Chondrocyte (in vitro differentiated cells): ENCODE measurements around the gene CPXM1. TPM values are rescaled to one million over a fixed set of nuclear protein-coding genes. Genes with fewer than 3 reads are reported as not detected.

Source experiments
- DNase-seq: peaks from one replicate; pipeline ENCODE4 v3.0.0; 2021; ENCODE audit warnings: mixed read lengths, low spot score
- H3K27ac Mint-ChIP-seq: one replicate; pipeline ENCODE4 v1.8.0; 2021; ENCODE audit warnings: mild to moderate bottlenecking, moderate library complexity, mixed read lengths; ENCODE audit not compliant: unreplicated experiment
- H3K27me3 Mint-ChIP-seq: 2 replicates; pipeline ENCODE4 v1.8.0; 2021; ENCODE audit warnings: low read depth, mixed read lengths
- H3K36me3 Mint-ChIP-seq: 2 replicates; pipeline ENCODE4 v1.8.0; 2021; ENCODE audit warnings: low read depth, mixed read lengths
- H3K4me1 Mint-ChIP-seq: 2 replicates; pipeline ENCODE4 v1.8.0; 2021; ENCODE audit warnings: low read depth, mild to moderate bottlenecking, mixed read lengths
- H3K4me3 Mint-ChIP-seq: one replicate; pipeline ENCODE4 v1.8.0; 2021; ENCODE audit warnings: mild to moderate bottlenecking, moderate library complexity, mixed read lengths; ENCODE audit not compliant: unreplicated experiment
- H3K9me3 Mint-ChIP-seq: 2 replicates; pipeline ENCODE4 v1.8.0; 2021; ENCODE audit warnings: low read depth, mixed read lengths
- CTCF ChIP-seq: fragments of 200-600 bp; sonication (generic); IDR thresholded peaks from 2 replicates; pipeline ENCODE4 v1.5.0; 2021; ENCODE audit warnings: antibody characterized with exemption, mild to moderate bottlenecking, moderate library complexity
- total RNA-seq: library from RNA; stranded (reverse); gene quantifications from 3 replicates; pipeline ENCODE4 v1.2.1, GENCODE V29; 2021

The CPXM1 gene
- total RNA-seq, 1 donor from 2014 or later: 6.3 TPM

GRCh38 chr20:2820896-2821869 lies 20.8 kb upstream of the CPXM1 start:
- DNase-seq: no peak
- H3K4me3 Mint-ChIP-seq: no peak overlapping the region
- no peaks in the 10 kb centered on the region for H3K36me3 Mint-ChIP-seq
- H3K4me1 Mint-ChIP-seq: peaks cover 20% of the 10 kb centered on the region
- TF ChIP-seq CTCF: no peak
- no peak overlapping the region for H3K27ac Mint-ChIP-seq
- H3K27me3 Mint-ChIP-seq: no peaks in the 10 kb centered on the region
- no peaks in the 10 kb centered on the region for H3K9me3 Mint-ChIP-seq

GRCh38 chr20:2820084-2820895 lies 19.9 kb upstream of the CPXM1 start:
- Mint-ChIP-seq H3K36me3 (no peaks in the 10 kb centered on the region), H3K4me1 (peaks cover 25% of the 10 kb centered on the region), H3K27ac (peak overlapping the region; percentile 72), H3K27me3 (no peaks in the 10 kb centered on the region), H3K9me3 (no peaks in the 10 kb centered on the region), H3K4me3 (peak overlapping the region; percentile 21)
- DNase-seq: no peak
- TF ChIP-seq CTCF: no peak

GRCh38 chr20:2817891-2818595 lies 17.6 kb upstream of the CPXM1 start:
- Mint-ChIP-seq H3K4me3 (no peak overlapping the region), H3K27me3 (no peaks in the 10 kb centered on the region), H3K4me1 (peaks cover 38% of the 10 kb centered on the region), H3K9me3 (peaks cover 4% of the 10 kb centered on the region), H3K36me3 (peaks cover 2% of the 10 kb centered on the region), H3K27ac (no peak overlapping the region)
- no peak for DNase-seq
- no peak for TF ChIP-seq CTCF

GRCh38 chr20:2817341-2817726 lies 16.9 kb upstream of the CPXM1 start:
- H3K36me3 Mint-ChIP-seq: peaks cover 4% of the 10 kb centered on the region
- no peak overlapping the region for H3K27ac Mint-ChIP-seq
- DNase-seq: no peak
- no peaks in the 10 kb centered on the region for H3K27me3 Mint-ChIP-seq
- peaks cover 38% of the 10 kb centered on the region for H3K4me1 Mint-ChIP-seq
- H3K9me3 Mint-ChIP-seq: peaks cover 8% of the 10 kb centered on the region
- no peak for TF ChIP-seq CTCF
- no peak overlapping the region for H3K4me3 Mint-ChIP-seq
